Caco-2 (cell line): ENCODE results near the gene GHR. TPM values are rescaled to one million over a fixed set of nuclear protein-coding genes. Genes with fewer than 3 reads are reported as not detected.

Experiments
- BruUV-seq: library from RNA; stranded (reverse); fragments of 400-500 nt; replicated peaks from 2 replicates; lab custom pipeline; 2021; lab: Mats Ljungman, UMichigan
- CTCF ChIA-PET: fragments of 300-600 bp; sonication (Branson Sonifier 250); formaldehyde crosslinking; loops from one replicate; lab custom pipeline; 2022; ENCODE audit warnings: antibody characterized with exemption; lab: Charles Lee
- POLR2A ChIA-PET: fragments of 300-600 bp; sonication (Branson Sonifier 250); formaldehyde crosslinking; loops from one replicate; lab custom pipeline; 2022; ENCODE audit warnings: antibody characterized with exemption; lab: Charles Lee
- DNase-seq, 2 experiments: peaks; one replicate each; pipeline versions ENCODE4 v3.0.0 to v3.0.0-alpha.2; 2020 to 2022
- H3K27me3 ChIP-seq: replicated peaks from 2 replicates; pipeline ENCODE4 v1.6.0; 2011; ENCODE audit warnings: low read length; ENCODE audit not compliant: control insufficient read depth, insufficient read depth
- H3K36me3 ChIP-seq: 2 replicates; pipeline ENCODE4 v1.5.1; 2011; ENCODE audit warnings: low read length; ENCODE audit not compliant: control insufficient read depth, insufficient read depth
- H3K4me1 ChIP-seq: fragments of 250-450 bp; sonication (Bioruptor Pico); 2 replicates; pipeline ENCODE4 v1.5.1; 2020; ENCODE audit warnings: mild to moderate bottlenecking
- H3K4me3 ChIP-seq: 2 replicates; pipeline ENCODE4 v1.5.1; 2011; ENCODE audit warnings: low read depth, mild to moderate bottlenecking, control low read depth, low read length
- H3K9me3 ChIP-seq: fragments of 250-450 bp; sonication (Bioruptor Pico); 2 replicates; pipeline ENCODE4 v1.5.1; 2020; ENCODE audit warnings: mild to moderate bottlenecking, moderate library complexity
- H3K27ac Mint-ChIP-seq: one replicate; pipeline ENCODE4 v1.8.0; 2022; ENCODE audit warnings: mixed read lengths; ENCODE audit not compliant: unreplicated experiment
- H3K27me3 Mint-ChIP-seq: one replicate; pipeline ENCODE4 v1.8.0; 2022; ENCODE audit warnings: mixed read lengths; ENCODE audit not compliant: insufficient read depth, unreplicated experiment
- H3K36me3 Mint-ChIP-seq: one replicate; pipeline ENCODE4 v1.8.0; 2022; ENCODE audit warnings: mild to moderate bottlenecking, mixed read lengths; ENCODE audit not compliant: insufficient read depth, unreplicated experiment
- H3K4me1 Mint-ChIP-seq: one replicate; pipeline ENCODE4 v1.8.0; 2022; ENCODE audit warnings: low read depth, mixed read lengths; ENCODE audit not compliant: unreplicated experiment
- H3K4me3 Mint-ChIP-seq: one replicate; pipeline ENCODE4 v1.8.0; 2022; ENCODE audit warnings: mild to moderate bottlenecking, moderate library complexity, mixed read lengths; ENCODE audit not compliant: unreplicated experiment
- H3K9me3 Mint-ChIP-seq: one replicate; pipeline ENCODE4 v1.8.0; 2022; ENCODE audit warnings: mixed read lengths; ENCODE audit not compliant: unreplicated experiment
- intact Hi-C: fragments of 100-400 bp; cut with micrococcal nuclease; formaldehyde crosslinking; loops from one replicate; pipeline ENCODE4 v1.10.0; 2022; ENCODE audit not compliant: unreplicated experiment
- total RNA-seq: library from RNA; stranded (reverse); gene quantifications from 2 replicates; pipeline ENCODE4 v1.2.3, GENCODE V29; 2022
- TF ChIP-seq, protein P1 (sequence below), 2 experiments: fragments of 200-600 bp in 1 of 2; IDR thresholded peaks; 1 replicate in 1 of 2; 2 replicates in 1 of 2; pipeline versions ENCODE4 v1.5.1 to v1.8.0; 2011 to 2022; ENCODE audit warnings: antibody characterized with exemption in 1 of 2, control low read depth in 1 of 2, inconsistent platforms in 1 of 2, low read depth in 1 of 2, low read length in 1 of 2, mild to moderate bottlenecking in 1 of 2, moderate library complexity in 1 of 2; ENCODE audit not compliant: insufficient read depth in 1 of 2, severe bottlenecking in 1 of 2, unreplicated experiment in 1 of 2

The GHR gene
- total RNA-seq, 1 experiment from 2014 or later = 0.54 TPM

DNA sequence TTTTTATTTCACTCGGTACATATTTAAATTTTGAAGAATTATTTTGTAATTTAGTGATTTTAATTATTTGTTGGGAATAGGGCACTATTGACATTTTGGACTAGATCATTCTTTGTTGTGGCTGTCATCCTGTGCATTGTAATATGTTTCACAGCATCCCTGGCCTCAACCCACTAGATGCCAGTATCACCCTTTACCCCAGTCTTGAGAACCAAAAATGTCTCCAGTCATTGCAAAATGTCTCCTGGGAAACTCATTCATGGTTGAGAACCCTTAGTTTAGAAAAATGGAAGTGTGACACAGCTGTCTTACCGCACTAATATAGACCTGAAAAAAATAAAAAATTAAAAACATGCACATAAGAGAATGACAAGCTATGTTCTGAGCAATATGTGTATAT, 245.0 kb downstream of the GHR start:
- DNase-seq = no peak
- ChIA-PET POLR2A (no interaction called here), CTCF (no interaction called here)
- Mint-ChIP-seq H3K27ac (no peak overlapping the region), H3K9me3 (no peaks in the 10 kb centered on the region), H3K27me3 (no peaks in the 10 kb centered on the region), H3K4me3 (no peak overlapping the region), H3K36me3 (no peaks in the 10 kb centered on the region), H3K4me1 (no peaks in the 10 kb centered on the region)
- intact Hi-C loops = no loop called here
- H3K27me3 ChIP-seq = no peaks in the 10 kb centered on the region; the same call in 1 of the 2 replicates
- H3K4me1 ChIP-seq = no peaks in the 10 kb centered on the region
- TF ChIP-seq, protein P1, sequence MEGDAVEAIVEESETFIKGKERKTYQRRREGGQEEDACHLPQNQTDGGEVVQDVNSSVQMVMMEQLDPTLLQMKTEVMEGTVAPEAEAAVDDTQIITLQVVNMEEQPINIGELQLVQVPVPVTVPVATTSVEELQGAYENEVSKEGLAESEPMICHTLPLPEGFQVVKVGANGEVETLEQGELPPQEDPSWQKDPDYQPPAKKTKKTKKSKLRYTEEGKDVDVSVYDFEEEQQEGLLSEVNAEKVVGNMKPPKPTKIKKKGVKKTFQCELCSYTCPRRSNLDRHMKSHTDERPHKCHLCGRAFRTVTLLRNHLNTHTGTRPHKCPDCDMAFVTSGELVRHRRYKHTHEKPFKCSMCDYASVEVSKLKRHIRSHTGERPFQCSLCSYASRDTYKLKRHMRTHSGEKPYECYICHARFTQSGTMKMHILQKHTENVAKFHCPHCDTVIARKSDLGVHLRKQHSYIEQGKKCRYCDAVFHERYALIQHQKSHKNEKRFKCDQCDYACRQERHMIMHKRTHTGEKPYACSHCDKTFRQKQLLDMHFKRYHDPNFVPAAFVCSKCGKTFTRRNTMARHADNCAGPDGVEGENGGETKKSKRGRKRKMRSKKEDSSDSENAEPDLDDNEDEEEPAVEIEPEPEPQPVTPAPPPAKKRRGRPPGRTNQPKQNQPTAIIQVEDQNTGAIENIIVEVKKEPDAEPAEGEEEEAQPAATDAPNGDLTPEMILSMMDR (IDR thresholded peaks at IDR 0.05; ENCODE audit: insufficient read depth in 1 of 2, low read depth in 1 of 2, low read length in 1 of 2, severe bottlenecking in 1 of 2, unreplicated experiment in 1 of 2) = no peak
- H3K36me3 ChIP-seq = no peaks in the 10 kb centered on the region
- no peak overlapping the region for H3K4me3 ChIP-seq
- BruUV-seq = no TSS peak
- no peaks in the 10 kb centered on the region; the same call in 1 of the 2 replicates for H3K9me3 ChIP-seq

DNA sequence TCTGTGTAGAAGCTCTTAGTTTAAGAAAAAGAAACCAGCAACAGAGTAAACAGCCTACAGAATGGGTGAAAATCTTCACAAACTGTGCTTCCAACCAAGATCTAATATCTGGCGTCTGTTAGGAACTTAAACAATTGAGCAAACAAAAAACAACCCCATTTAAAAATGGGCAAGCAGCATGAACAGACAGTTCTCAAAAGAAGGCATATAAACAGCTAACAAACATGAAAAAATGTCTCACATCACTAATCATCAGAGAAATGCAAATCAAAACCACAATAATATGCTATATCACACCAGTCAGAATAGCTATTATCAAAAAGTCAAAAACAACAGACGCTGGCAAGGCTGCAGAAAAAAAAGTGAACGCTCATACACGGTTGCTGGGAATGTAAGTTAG, 249.7 kb downstream of the GHR start:
- Histone ChIP-seq H3K9me3 (no peaks in the 10 kb centered on the region; the same call in 1 of the 2 replicates), H3K27me3 (no peaks in the 10 kb centered on the region), H3K4me1 (no peaks in the 10 kb centered on the region), H3K36me3 (no peaks in the 10 kb centered on the region), H3K4me3 (no peak overlapping the region)
- Mint-ChIP-seq H3K4me3 (no peak overlapping the region), H3K4me1 (no peaks in the 10 kb centered on the region), H3K36me3 (no peaks in the 10 kb centered on the region), H3K27me3 (peaks cover 2% of the 10 kb centered on the region), H3K9me3 (no peaks in the 10 kb centered on the region), H3K27ac (no peak overlapping the region)
- POLR2A ChIA-PET = no interaction called here
- no TSS peak for BruUV-seq
- DNase-seq = no peak
- CTCF ChIA-PET = no interaction called here
- intact Hi-C loops = no loop called here
- TF ChIP-seq, protein P1 (IDR thresholded peaks at IDR 0.05; ENCODE audit: insufficient read depth in 1 of 2, low read depth in 1 of 2, low read length in 1 of 2, severe bottlenecking in 1 of 2, unreplicated experiment in 1 of 2) = no peak

DNA sequence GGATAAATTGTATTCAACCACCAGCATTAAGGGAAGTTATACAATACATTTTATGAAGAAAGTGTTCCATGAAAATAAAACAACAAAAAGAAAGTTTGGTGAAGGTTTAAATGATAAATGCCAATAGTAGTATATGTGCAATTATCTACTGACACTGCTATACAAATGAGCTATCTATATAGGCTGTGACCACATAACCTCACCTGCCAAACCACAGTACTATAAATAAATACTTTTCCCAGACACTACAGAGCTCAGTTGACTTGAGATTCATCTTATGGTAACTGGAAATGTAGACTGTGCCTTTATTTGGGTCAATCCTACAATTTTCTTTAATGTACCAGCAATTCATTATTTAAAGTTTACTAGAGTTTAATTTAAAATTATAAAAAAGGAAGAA, 252.4 kb downstream of the GHR start:
- Histone ChIP-seq H3K36me3 (no peaks in the 10 kb centered on the region), H3K4me1 (no peaks in the 10 kb centered on the region), H3K9me3 (no peaks in the 10 kb centered on the region; the same call in 1 of the 2 replicates), H3K4me3 (no peak overlapping the region), H3K27me3 (no peaks in the 10 kb centered on the region)
- no peaks in the 10 kb centered on the region for H3K36me3 Mint-ChIP-seq
- no peaks in the 10 kb centered on the region for H3K4me1 Mint-ChIP-seq
- CTCF ChIA-PET = no interaction called here
- DNase-seq = no peak
- H3K4me3 Mint-ChIP-seq = no peak overlapping the region
- H3K27ac Mint-ChIP-seq = no peak overlapping the region
- no TSS peak for BruUV-seq
- POLR2A ChIA-PET = no interaction called here
- H3K9me3 Mint-ChIP-seq = no peaks in the 10 kb centered on the region
- H3K27me3 Mint-ChIP-seq = peaks cover 2% of the 10 kb centered on the region
- intact Hi-C loops = no loop called here
- TF ChIP-seq, protein P1 (IDR thresholded peaks at IDR 0.05; ENCODE audit: insufficient read depth in 1 of 2, low read depth in 1 of 2, low read length in 1 of 2, severe bottlenecking in 1 of 2, unreplicated experiment in 1 of 2) = no peak
